ENCODE measurements around the gene OTOG.

The OTOG gene

GRCh38 chr11:17498475-17498874 lies 48.6 kb upstream of the OTOG start (continued):
- TF ChIP-seq, protein P1, sequence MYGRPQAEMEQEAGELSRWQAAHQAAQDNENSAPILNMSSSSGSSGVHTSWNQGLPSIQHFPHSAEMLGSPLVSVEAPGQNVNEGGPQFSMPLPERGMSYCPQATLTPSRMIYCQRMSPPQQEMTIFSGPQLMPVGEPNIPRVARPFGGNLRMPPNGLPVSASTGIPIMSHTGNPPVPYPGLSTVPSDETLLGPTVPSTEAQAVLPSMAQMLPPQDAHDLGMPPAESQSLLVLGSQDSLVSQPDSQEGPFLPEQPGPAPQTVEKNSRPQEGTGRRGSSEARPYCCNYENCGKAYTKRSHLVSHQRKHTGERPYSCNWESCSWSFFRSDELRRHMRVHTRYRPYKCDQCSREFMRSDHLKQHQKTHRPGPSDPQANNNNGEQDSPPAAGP (tag by site-specific recombination; IDR thresholded peaks at IDR 0.05) = no peak
- TF ChIP-seq ZNF433 (tag by site-specific recombination; IDR thresholded peaks at IDR 0.05; ENCODE audit: low read depth) (no peak), ZNF626 (tag by site-specific recombination; IDR thresholded peaks at IDR 0.05) (no peak), ZNF747 (tag by site-specific recombination; IDR thresholded peaks at IDR 0.05) (no peak), ZNF404 (tag by site-specific recombination; IDR thresholded peaks at IDR 0.05) (no peak), GLI2 (tag by site-specific recombination; IDR thresholded peaks at IDR 0.05; ENCODE audit: borderline replicate concordance, low read depth) (no peak)

GRCh38 chr11:17500673-17501072 lies 46.4 kb upstream of the OTOG start:
- TF ChIP-seq ZNF664 (tag by site-specific recombination; IDR thresholded peaks at IDR 0.05) = no peak
- TF ChIP-seq ZNF24 (tag by site-specific recombination; IDR thresholded peaks at IDR 0.05) = no peak
- no peak for TF ChIP-seq KLF8 (tag by site-specific recombination; IDR thresholded peaks at IDR 0.05)
- no peak for TF ChIP-seq ZNF549 (tag by site-specific recombination; IDR thresholded peaks at IDR 0.05)
- no peak for TF ChIP-seq ZNF426 (tag by site-specific recombination; IDR thresholded peaks at IDR 0.05)
- TF ChIP-seq ZNF121 (tag by site-specific recombination; IDR thresholded peaks at IDR 0.05) = no peak
- no peak for TF ChIP-seq ZNF140 (tag by site-specific recombination; IDR thresholded peaks at IDR 0.05)
- TF ChIP-seq RBAK (tag by site-specific recombination; IDR thresholded peaks at IDR 0.05) = no peak
- TF ChIP-seq ZNF16 (tag by site-specific recombination; IDR thresholded peaks at IDR 0.05; ENCODE audit: low read depth) = no peak
- TF ChIP-seq, protein P2, sequence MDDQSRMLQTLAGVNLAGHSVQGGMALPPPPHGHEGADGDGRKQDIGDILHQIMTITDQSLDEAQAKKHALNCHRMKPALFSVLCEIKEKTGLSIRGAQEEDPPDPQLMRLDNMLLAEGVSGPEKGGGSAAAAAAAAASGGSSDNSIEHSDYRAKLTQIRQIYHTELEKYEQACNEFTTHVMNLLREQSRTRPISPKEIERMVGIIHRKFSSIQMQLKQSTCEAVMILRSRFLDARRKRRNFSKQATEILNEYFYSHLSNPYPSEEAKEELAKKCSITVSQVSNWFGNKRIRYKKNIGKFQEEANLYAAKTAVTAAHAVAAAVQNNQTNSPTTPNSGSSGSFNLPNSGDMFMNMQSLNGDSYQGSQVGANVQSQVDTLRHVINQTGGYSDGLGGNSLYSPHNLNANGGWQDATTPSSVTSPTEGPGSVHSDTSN (CRISPR knock-in tag; IDR thresholded peaks at IDR 0.05) = no peak
- no peaks in the 10 kb centered on the region for H3K36me3 ChIP-seq (ENCODE audit: control insufficient read depth in 2 of 2, insufficient read depth in 1 of 2, low read length in 2 of 2)
- H3K9me3 ChIP-seq (ENCODE audit: control insufficient read depth, insufficient read depth, low read depth, low read length) = no peaks in the 10 kb centered on the region
- no peak overlapping the region for H3K27ac ChIP-seq (ENCODE audit: extremely low read depth, low read depth, low read length)
- ChIA-PET CTCF (interaction anchor here (0.6 to 3.1 kb wide), 3 partner anchors 28 to 119 kb away, joined by 4 to 24 read pairs (median 18); no protein-coding TSS in a partner anchor), POLR2A (no interaction called here)
- no peak overlapping the region for H3K4me3 ChIP-seq (ENCODE audit: low read depth, low read length)
- H3K4me1 ChIP-seq (ENCODE audit: control insufficient read depth, insufficient read depth, low read length) = no peaks in the 10 kb centered on the region

DNA sequence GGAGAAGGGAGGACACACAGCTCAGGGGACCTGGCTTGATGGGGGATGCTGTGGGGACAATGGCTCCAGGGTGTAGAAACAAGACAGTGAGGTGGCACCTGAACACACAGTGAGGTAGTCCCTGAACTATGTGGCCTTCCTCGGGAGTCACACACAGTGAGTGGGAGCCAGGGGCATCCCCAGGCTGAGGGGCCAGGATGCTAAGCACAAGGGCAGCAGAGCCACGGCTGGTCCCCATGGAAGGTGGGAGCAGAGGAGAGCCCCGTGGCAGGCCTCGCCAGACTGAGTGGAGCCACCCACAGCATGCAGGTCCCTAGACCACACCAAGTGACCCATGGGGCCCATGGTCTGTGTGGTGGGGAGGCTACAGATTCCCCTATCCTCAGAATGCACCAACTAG lies 44.4 kb upstream of the OTOG start:
- CTCF ChIA-PET = interaction anchor here (1.1 to 13.0 kb wide), 7 partner anchors 10 to 273 kb away, joined by 4 to 318 read pairs (median 12); partner anchors contain the start of gene KCNJ11
- H3K27ac ChIP-seq (ENCODE audit: extremely low read depth, low read depth, low read length) = no peak overlapping the region
- no peaks in the 10 kb centered on the region for H3K9me3 ChIP-seq (ENCODE audit: control insufficient read depth, insufficient read depth, low read depth, low read length)
- POLR2A ChIA-PET = no interaction called here
- no peak overlapping the region for H3K4me3 ChIP-seq (ENCODE audit: low read depth, low read length)
- H3K36me3 ChIP-seq (ENCODE audit: control insufficient read depth in 2 of 2, insufficient read depth in 1 of 2, low read length in 2 of 2) = no peaks in the 10 kb centered on the region
- H3K4me1 ChIP-seq (ENCODE audit: control insufficient read depth, insufficient read depth, low read length) = no peaks in the 10 kb centered on the region
- TF ChIP-seq, protein P3, sequence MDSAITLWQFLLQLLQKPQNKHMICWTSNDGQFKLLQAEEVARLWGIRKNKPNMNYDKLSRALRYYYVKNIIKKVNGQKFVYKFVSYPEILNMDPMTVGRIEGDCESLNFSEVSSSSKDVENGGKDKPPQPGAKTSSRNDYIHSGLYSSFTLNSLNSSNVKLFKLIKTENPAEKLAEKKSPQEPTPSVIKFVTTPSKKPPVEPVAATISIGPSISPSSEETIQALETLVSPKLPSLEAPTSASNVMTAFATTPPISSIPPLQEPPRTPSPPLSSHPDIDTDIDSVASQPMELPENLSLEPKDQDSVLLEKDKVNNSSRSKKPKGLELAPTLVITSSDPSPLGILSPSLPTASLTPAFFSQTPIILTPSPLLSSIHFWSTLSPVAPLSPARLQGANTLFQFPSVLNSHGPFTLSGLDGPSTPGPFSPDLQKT (IDR thresholded peaks at IDR 0.05; ENCODE audit: borderline replicate concordance, low read depth, low read length) = no peak
- TF ChIP-seq ZNF202 (tag by site-specific recombination; IDR thresholded peaks at IDR 0.05; ENCODE audit: borderline replicate concordance) (no peak), ZXDB (tag by site-specific recombination; IDR thresholded peaks at IDR 0.05) (no peak), REPIN1 (tag by site-specific recombination; IDR thresholded peaks at IDR 0.05; ENCODE audit: low read depth) (no peak), ZNF239 (tag by site-specific recombination; IDR thresholded peaks at IDR 0.05) (no peak)

Data from HEK293 (cell line).